HG03066 (cell line): ENCODE measurements around the gene SEC23IP.
"Not testable (repeated sequence)": the region's sequence is repeated elsewhere in the genome, so short reads cannot be mapped to it uniquely, and the experiment has no call there.

Experiments
- ATAC-seq: cut with Tn5 transposase; IDR thresholded peaks from one replicate; pipeline ENCODE4 v1.9.1; 2021; ENCODE audit warnings: low read depth; ENCODE audit not compliant: unreplicated experiment

SEC23IP gene

GRCh38 chr10:119878524-119878923, 14.0 kb upstream of the SEC23IP start:
- ATAC-seq: no peak

- not testable (repeated sequence) for ATAC-seq
Observed at GRCh38 chr10:119883901-119884611, 8.5 kb upstream of the SEC23IP start.

GRCh38 chr10:119886070-119886469, 6.5 kb upstream of the SEC23IP start:
- not testable (repeated sequence) for ATAC-seq

- not testable (repeated sequence) for ATAC-seq
Observed at GRCh38 chr10:119888715-119889114, 3.8 kb upstream of the SEC23IP start.

GRCh38 chr10:119889201-119889600, 3.3 kb upstream of the SEC23IP start:
- not testable (repeated sequence) for ATAC-seq

- not testable (repeated sequence) for ATAC-seq
Observed at GRCh38 chr10:119890307-119890706, 2.2 kb upstream of the SEC23IP start.

- not testable (repeated sequence) for ATAC-seq
Observed at GRCh38 chr10:119891849-119892187, 712 bp upstream of the SEC23IP start.

- no peak for ATAC-seq
Observed at GRCh38 chr10:119893074-119893473, 544 bp downstream of the SEC23IP start.

GRCh38 chr10:119893845-119894427, 1.4 kb downstream of the SEC23IP start:
- ATAC-seq: no peak

GRCh38 chr10:119896061-119896655, 3.6 kb downstream of the SEC23IP start:
- ATAC-seq: no peak

GRCh38 chr10:119896937-119897770, 4.6 kb downstream of the SEC23IP start:
- no peak for ATAC-seq

- ATAC-seq: no peak
Observed at GRCh38 chr10:119898577-119898976, 6.0 kb downstream of the SEC23IP start.

GRCh38 chr10:119903946-119904666, 11.6 kb downstream of the SEC23IP start:
- ATAC-seq: no peak

GRCh38 chr10:119907695-119908094, 15.2 kb downstream of the SEC23IP start:
- not testable (repeated sequence) for ATAC-seq

GRCh38 chr10:119908166-119908565, 15.6 kb downstream of the SEC23IP start:
- no peak for ATAC-seq

- ATAC-seq: no peak
Observed at GRCh38 chr10:119910689-119911088, 18.2 kb downstream of the SEC23IP start.

GRCh38 chr10:119917777-119918176, 25.2 kb downstream of the SEC23IP start:
- no peak for ATAC-seq

- no peak for ATAC-seq
Observed at GRCh38 chr10:119919271-119919670, 26.7 kb downstream of the SEC23IP start.

GRCh38 chr10:119919826-119920225, 27.3 kb downstream of the SEC23IP start:
- ATAC-seq: no peak

GRCh38 chr10:119928411-119928810, 35.9 kb downstream of the SEC23IP start:
- no peak for ATAC-seq
